ENCODE data around the gene MRPL3. TPM values are rescaled to one million over a fixed set of nuclear protein-coding genes. Genes with fewer than 3 reads are reported as not detected.

Gene MRPL3
- total and polyA plus RNA-seq, 11 donors = 50.3 to 137 (median 51.9) TPM

DNA sequence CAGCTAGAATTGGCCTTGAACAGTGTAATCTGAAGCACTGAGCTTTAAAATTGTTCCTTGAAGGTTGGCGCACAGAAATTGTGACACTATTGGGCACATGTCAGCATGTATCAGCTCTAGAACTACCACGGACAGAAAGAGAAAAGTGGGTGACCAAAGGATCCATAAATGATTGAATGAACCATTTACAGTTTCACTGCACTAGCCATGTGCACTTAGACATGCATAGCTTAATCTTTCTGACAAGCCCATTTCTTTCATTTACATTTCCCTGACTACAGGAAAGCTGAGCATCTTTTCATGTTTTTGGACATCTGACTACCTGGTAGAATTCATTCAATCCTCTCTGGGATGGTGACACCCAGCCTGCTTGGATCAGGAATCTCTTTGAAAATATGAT is 85.0 kb downstream of the MRPL3 start:
- peaks cover 0 to 8% (median 0%) of the 10 kb centered on the region in 12 donors for H3K9me3 ChIP-seq
- no peak overlapping the region for H3K4me3 ChIP-seq
- H3K36me3 ChIP-seq = no peaks in the 10 kb centered on the region
- H3K4me1 ChIP-seq = no peaks in the 10 kb centered on the region
- no peak overlapping the region for H3K27ac ChIP-seq
- no peak for TF ChIP-seq POLR2A (IDR thresholded peaks at IDR 0.05)
- TF ChIP-seq, protein P1, sequence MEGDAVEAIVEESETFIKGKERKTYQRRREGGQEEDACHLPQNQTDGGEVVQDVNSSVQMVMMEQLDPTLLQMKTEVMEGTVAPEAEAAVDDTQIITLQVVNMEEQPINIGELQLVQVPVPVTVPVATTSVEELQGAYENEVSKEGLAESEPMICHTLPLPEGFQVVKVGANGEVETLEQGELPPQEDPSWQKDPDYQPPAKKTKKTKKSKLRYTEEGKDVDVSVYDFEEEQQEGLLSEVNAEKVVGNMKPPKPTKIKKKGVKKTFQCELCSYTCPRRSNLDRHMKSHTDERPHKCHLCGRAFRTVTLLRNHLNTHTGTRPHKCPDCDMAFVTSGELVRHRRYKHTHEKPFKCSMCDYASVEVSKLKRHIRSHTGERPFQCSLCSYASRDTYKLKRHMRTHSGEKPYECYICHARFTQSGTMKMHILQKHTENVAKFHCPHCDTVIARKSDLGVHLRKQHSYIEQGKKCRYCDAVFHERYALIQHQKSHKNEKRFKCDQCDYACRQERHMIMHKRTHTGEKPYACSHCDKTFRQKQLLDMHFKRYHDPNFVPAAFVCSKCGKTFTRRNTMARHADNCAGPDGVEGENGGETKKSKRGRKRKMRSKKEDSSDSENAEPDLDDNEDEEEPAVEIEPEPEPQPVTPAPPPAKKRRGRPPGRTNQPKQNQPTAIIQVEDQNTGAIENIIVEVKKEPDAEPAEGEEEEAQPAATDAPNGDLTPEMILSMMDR (IDR thresholded peaks at IDR 0.05) = no peak
- DNase-seq (no peak), ATAC-seq (no peak)
- H3K27me3 ChIP-seq = no peaks in the 10 kb centered on the region
- intact Hi-C loops (cut with DNase I) = no loop called here
- WGBS, 4 donors = 84 to 91% (median 87%) methylated on average over 2 of the region's 2 CpGs

Other genes with a start within 250 kb of the MRPL3 start
- gene NUDT16, start 121.2 kb downstream of the MRPL3 start, total RNA-seq = 10 to 100 TPM; 27.6 to 49.6 (median 33.9) TPM
- gene NUDT16, start 121.2 kb downstream of the MRPL3 start, polyA plus RNA-seq = 10 to 100 TPM; 32.9 to 68.2 TPM

Data from heart left ventricle (tissue), 16 donors.